Naive thymus-derived CD4-positive, alpha-beta T cell (primary cell): ENCODE results near the gene EPAS1. TPM values are rescaled to one million over a fixed set of nuclear protein-coding genes. Genes with fewer than 3 reads are reported as not detected.

Source experiments
- ATAC-seq: fragments of 150-1000 bp; cut with Tn5 transposase; 2 replicates; pipeline ENCODE4 v1.10.0; 2021; ENCODE audit warnings: mild to moderate bottlenecking, moderate library complexity
- CTCF ChIA-PET: fragments of 350-600 bp; sonication (Branson Sonifier 250); formaldehyde crosslinking; loops from one replicate; lab custom pipeline; 2021; ENCODE audit warnings: antibody characterized with exemption; lab: Charles Lee
- POLR2A ChIA-PET: fragments of 350-600 bp; sonication (Branson Sonifier 250); formaldehyde crosslinking; loops from one replicate; lab custom pipeline; 2021; ENCODE audit warnings: antibody characterized with exemption, inconsistent platforms; lab: Charles Lee
- DNase-seq, 9 donors: peaks; one replicate each; pipeline versions ENCODE4 v3.0.0 to v3.0.0-alpha.2; 2020 to 2022; ENCODE audit warnings: mixed read lengths in 1 of 9
- H3K27ac ChIP-seq: one replicate; pipeline ENCODE4 v1.7.0; 2013; ENCODE audit warnings: mild to moderate bottlenecking, low read depth, low read length, moderate library complexity
- H3K27me3 ChIP-seq, 2 donors: one replicate each; pipeline ENCODE4 v1.7.0; 2013; ENCODE audit warnings: low read length in 2 of 2, mild to moderate bottlenecking in 2 of 2, moderate library complexity in 2 of 2; ENCODE audit not compliant: control insufficient read depth in 2 of 2, insufficient read depth in 2 of 2
- H3K36me3 ChIP-seq, 3 experiments: 1 replicate in 2 of 3; 2 replicates in 1 of 3; pipeline ENCODE4 v1.7.0; 2013; ENCODE audit warnings: low read length in 3 of 3, mild to moderate bottlenecking in 3 of 3, moderate library complexity in 1 of 3; ENCODE audit not compliant: insufficient read depth in 3 of 3, control insufficient read depth in 2 of 3
- H3K4me1 ChIP-seq, 2 donors: one replicate each; pipeline ENCODE4 v1.7.0; 2013; ENCODE audit warnings: low read length in 2 of 2, mild to moderate bottlenecking in 2 of 2, moderate library complexity in 1 of 2; ENCODE audit not compliant: control insufficient read depth in 2 of 2, insufficient read depth in 2 of 2
- H3K4me3 ChIP-seq: 2 replicates; pipeline ENCODE4 v1.7.0; 2013; ENCODE audit warnings: mild to moderate bottlenecking, low read length
- H3K9me3 ChIP-seq, 3 experiments: 1 replicate in 2 of 3; 2 replicates in 1 of 3; pipeline ENCODE4 v1.7.0; 2013; ENCODE audit warnings: low read length in 3 of 3; ENCODE audit not compliant: control insufficient read depth in 2 of 3
- H3K27ac Mint-ChIP-seq, 9 donors: one replicate each; pipeline ENCODE4 v1.8.0; 2020 to 2022; ENCODE audit warnings: mixed read lengths in 9 of 9, mild to moderate bottlenecking in 8 of 9, moderate library complexity in 5 of 9, inconsistent platforms in 2 of 9
- H3K27me3 Mint-ChIP-seq, 5 donors: one replicate each; pipeline ENCODE4 v1.8.0; 2021 to 2022; ENCODE audit warnings: mixed read lengths in 5 of 5, mild to moderate bottlenecking in 1 of 5
- H3K36me3 Mint-ChIP-seq, 5 donors: one replicate each; pipeline ENCODE4 v1.8.0; 2020 to 2022; ENCODE audit warnings: mixed read lengths in 5 of 5, mild to moderate bottlenecking in 3 of 5, inconsistent platforms in 1 of 5
- H3K4me1 Mint-ChIP-seq, 7 donors: one replicate each; pipeline ENCODE4 v1.8.0; 2020 to 2022; ENCODE audit warnings: mixed read lengths in 7 of 7, mild to moderate bottlenecking in 3 of 7, inconsistent platforms in 1 of 7
- H3K4me3 Mint-ChIP-seq, 10 donors: one replicate each; pipeline ENCODE4 v1.8.0; 2020 to 2022; ENCODE audit warnings: mild to moderate bottlenecking in 10 of 10, mixed read lengths in 10 of 10, moderate library complexity in 6 of 10, inconsistent platforms in 2 of 10
- H3K9me3 Mint-ChIP-seq, 11 donors: one replicate each; pipeline ENCODE4 v1.8.0; 2020 to 2022; ENCODE audit warnings: mixed read lengths in 11 of 11, mild to moderate bottlenecking in 4 of 11, inconsistent platforms in 1 of 11, moderate library complexity in 1 of 11
- intact Hi-C, 2 donors: fragments of 100-400 bp; cut with micrococcal nuclease; formaldehyde crosslinking; loops; one replicate each; pipeline ENCODE4 v1.15.1; 2023
- polyA plus RNA-seq, 2 donors: library from polyadenylated mRNA; unstranded; fragments of 300-500 nt; fragmentation: Illumina TruSeq; gene quantifications; one replicate each; pipeline ENCODE4 v1.2.3, GENCODE V29; 2021
- total RNA-seq, 6 experiments: library from RNA in 5 of 6; stranded (reverse) in 5 of 6; gene quantifications; 1 replicate in 5 of 6; 2 replicates in 1 of 6; pipeline ENCODE4 v1.2.3 and lab custom pipeline; 2021 to 2026

EPAS1 gene
- total and polyA plus RNA-seq, 7 experiments from 2014 or later, result 0.18 to 17.0 (median 4.7) TPM; not detected in 1

GRCh38 chr2:46257476-46257875 lies 39.7 kb upstream of the EPAS1 start:
- no peaks in the 10 kb centered on the region for H3K9me3 ChIP-seq
- no peak overlapping the region for H3K27ac ChIP-seq
- H3K36me3 Mint-ChIP-seq, result peaks cover 0 to 2% (median 0%) of the 10 kb centered on the region in 5 donors
- H3K4me3 Mint-ChIP-seq, result no peak overlapping the region
- H3K9me3 Mint-ChIP-seq, result peaks cover 0 to 3% (median 0%) of the 10 kb centered on the region in 11 donors
- no peak overlapping the region for H3K4me3 ChIP-seq
- ChIA-PET CTCF (no interaction called here), POLR2A (no interaction called here)
- no peaks in the 10 kb centered on the region for H3K36me3 ChIP-seq
- peaks cover 0 to 4% (median 0%) of the 10 kb centered on the region in 7 donors for H3K4me1 Mint-ChIP-seq
- H3K27ac Mint-ChIP-seq, result no peak overlapping the region
- ATAC-seq (no peak), DNase-seq (no peak)
- no peaks in the 10 kb centered on the region for H3K4me1 ChIP-seq
- H3K27me3 Mint-ChIP-seq, result peaks cover 0 to 14% (median 3%) of the 10 kb centered on the region in 5 donors
- intact Hi-C loops, result no loop called here
- H3K27me3 ChIP-seq, result no peaks in the 10 kb centered on the region

- peaks cover 0 to 2% (median 0%) of the 10 kb centered on the region in 5 donors for H3K36me3 Mint-ChIP-seq
- no peak for DNase-seq
- H3K4me3 ChIP-seq, result no peak overlapping the region
- H3K36me3 ChIP-seq, result no peaks in the 10 kb centered on the region
- no peaks in the 10 kb centered on the region for H3K27me3 ChIP-seq
- no peak overlapping the region for H3K27ac ChIP-seq
- H3K4me1 Mint-ChIP-seq, result peaks cover 0 to 4% (median 0%) of the 10 kb centered on the region in 7 donors
- intact Hi-C loops, result no loop called here
- H3K9me3 ChIP-seq, result no peaks in the 10 kb centered on the region
- H3K9me3 Mint-ChIP-seq, result peaks cover 0 to 3% (median 0%) of the 10 kb centered on the region in 11 donors
- H3K27me3 Mint-ChIP-seq, result peaks cover 0 to 12% (median 3%) of the 10 kb centered on the region in 5 donors
- no peak overlapping the region for H3K27ac Mint-ChIP-seq
- ChIA-PET POLR2A (no interaction called here), CTCF (no interaction called here)
- no peak overlapping the region for H3K4me3 Mint-ChIP-seq
- no peak for ATAC-seq
- no peaks in the 10 kb centered on the region for H3K4me1 ChIP-seq
These were observed 39.2 kb upstream of the EPAS1 start for GRCh38 chr2:46257980-46258379.

- Mint-ChIP-seq H3K9me3 (peaks cover 0 to 3% (median 0%) of the 10 kb centered on the region in 11 donors), H3K27me3 (peaks cover 0 to 16% (median 2%) of the 10 kb centered on the region in 5 donors), H3K4me1 (peaks cover 0 to 4% (median 0%) of the 10 kb centered on the region in 7 donors), H3K4me3 (no peak overlapping the region), H3K27ac (no peak overlapping the region), H3K36me3 (peaks cover 0 to 2% (median 0%) of the 10 kb centered on the region in 5 donors)
- ChIA-PET CTCF (no interaction called here), POLR2A (interaction anchor here (0.6 kb wide), 1 partner anchor 98 kb away, joined by 3 read pairs; no protein-coding TSS in a partner anchor)
- no peaks in the 10 kb centered on the region for H3K4me1 ChIP-seq
- no peaks in the 10 kb centered on the region for H3K9me3 ChIP-seq
- DNase-seq (no peak), ATAC-seq (no peak)
- H3K36me3 ChIP-seq, result no peaks in the 10 kb centered on the region
- no peak overlapping the region for H3K4me3 ChIP-seq
- no peak overlapping the region for H3K27ac ChIP-seq
- intact Hi-C loops, result no loop called here
- H3K27me3 ChIP-seq, result no peaks in the 10 kb centered on the region
These were observed 38.0 kb upstream of the EPAS1 start for GRCh38 chr2:46258937-46259776.

GRCh38 chr2:46259777-46260168 lies 37.4 kb upstream of the EPAS1 start:
- Mint-ChIP-seq H3K4me3 (no peak overlapping the region), H3K36me3 (peaks cover 0 to 2% (median 0%) of the 10 kb centered on the region in 5 donors), H3K4me1 (peaks cover 0 to 4% (median 0%) of the 10 kb centered on the region in 7 donors), H3K27ac (no peak overlapping the region), H3K9me3 (peaks cover 0 to 3% (median 0%) of the 10 kb centered on the region in 11 donors), H3K27me3 (peaks cover 0 to 19% (median 5%) of the 10 kb centered on the region in 5 donors)
- H3K9me3 ChIP-seq, result no peaks in the 10 kb centered on the region
- ATAC-seq (no peak), DNase-seq (no peak)
- peaks cover 0 to 2% of the 10 kb centered on the region in 2 donors for H3K27me3 ChIP-seq
- intact Hi-C loops, result no loop called here
- CTCF ChIA-PET, result no interaction called here
- no peak overlapping the region for H3K4me3 ChIP-seq
- H3K4me1 ChIP-seq, result no peaks in the 10 kb centered on the region
- no peak overlapping the region for H3K27ac ChIP-seq
- no peaks in the 10 kb centered on the region for H3K36me3 ChIP-seq
- POLR2A ChIA-PET, result no interaction called here

- Mint-ChIP-seq H3K4me3 (no peak overlapping the region), H3K27me3 (peaks cover 0 to 21% (median 5%) of the 10 kb centered on the region in 5 donors), H3K27ac (no peak overlapping the region), H3K36me3 (peaks cover 0 to 2% (median 0%) of the 10 kb centered on the region in 5 donors), H3K9me3 (peaks cover 0 to 3% (median 0%) of the 10 kb centered on the region in 11 donors), H3K4me1 (peaks cover 0 to 4% (median 0%) of the 10 kb centered on the region in 7 donors)
- ChIA-PET POLR2A (no interaction called here), CTCF (no interaction called here)
- intact Hi-C loops, result no loop called here
- no peak overlapping the region for H3K27ac ChIP-seq
- DNase-seq (no peak), ATAC-seq (no peak)
- no peaks in the 10 kb centered on the region for H3K9me3 ChIP-seq
- H3K4me1 ChIP-seq, result no peaks in the 10 kb centered on the region
- H3K4me3 ChIP-seq, result no peak overlapping the region
- no peaks in the 10 kb centered on the region for H3K36me3 ChIP-seq
- peaks cover 0 to 4% of the 10 kb centered on the region in 2 donors for H3K27me3 ChIP-seq
These were observed 36.9 kb upstream of the EPAS1 start for GRCh38 chr2:46260305-46260704.

- CTCF ChIA-PET, result no interaction called here
- H3K4me1 Mint-ChIP-seq, result peaks cover 0 to 4% (median 0%) of the 10 kb centered on the region in 7 donors
These were observed 34.8 kb upstream of the EPAS1 start for GRCh38 chr2:46262248-46262938.

More at GRCh38 chr2:46262248-46262938, 34.8 kb upstream of the EPAS1 start:
- DNase-seq (no peak), ATAC-seq (no peak)
- no peaks in the 10 kb centered on the region for H3K9me3 ChIP-seq
- no peaks in the 10 kb centered on the region for H3K36me3 ChIP-seq
- intact Hi-C loops, result no loop called here
- Mint-ChIP-seq H3K9me3 (peaks cover 0 to 3% (median 0%) of the 10 kb centered on the region in 11 donors), H3K4me3 (no peak overlapping the region), H3K27me3 (peaks cover 0 to 23% (median 5%) of the 10 kb centered on the region in 5 donors), H3K27ac (no peak overlapping the region), H3K36me3 (peaks cover 0 to 3% (median 0%) of the 10 kb centered on the region in 5 donors)
- POLR2A ChIA-PET, result no interaction called here
- peaks cover 0 to 4% of the 10 kb centered on the region in 2 donors for H3K27me3 ChIP-seq
- no peaks in the 10 kb centered on the region for H3K4me1 ChIP-seq
- H3K27ac ChIP-seq, result no peak overlapping the region
- no peak overlapping the region for H3K4me3 ChIP-seq
